Measurements from ENCODE around the gene HCN2. TPM values are rescaled to one million over a fixed set of nuclear protein-coding genes. Genes with fewer than 3 reads are reported as not detected.

HCN2 gene
- polyA plus RNA-seq, 1 of the 3 experiments (the other 2 are of a cell fraction), result 5.6 TPM

DNA sequence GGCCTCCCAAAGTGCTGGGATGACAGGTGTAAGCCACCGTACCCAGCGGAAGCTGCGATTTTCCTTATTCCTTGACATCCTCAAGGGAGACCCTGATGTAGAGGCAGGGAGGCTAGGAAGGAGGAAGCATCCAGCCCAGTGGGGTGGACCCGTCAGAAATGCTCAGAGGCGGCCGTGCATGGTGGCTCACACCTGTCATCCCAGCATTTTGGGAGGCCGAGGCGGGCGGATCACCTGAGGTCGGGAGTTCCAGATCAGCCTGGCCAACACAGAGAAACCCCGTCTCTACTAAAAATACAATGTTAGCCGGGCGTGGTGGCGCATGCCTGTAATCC, 34.2 kb upstream of the HCN2 start:
- WGBS (ENCODE audit: low lambda C conversion rate), result 91% methylated on average over 9 of the region's 14 CpGs
- Histone ChIP-seq H3K4me2 (no peak overlapping the region), H3K27me3 (ENCODE audit: insufficient read depth) (no peaks in the 10 kb centered on the region), H3K9me2 (no peaks in the 10 kb centered on the region), H3K79me2 (ENCODE audit: insufficient read depth) (no peaks in the 10 kb centered on the region), H3K9me3 (no peaks in the 10 kb centered on the region), H3K4me1 (ENCODE audit: control insufficient read depth in 1 of 2, insufficient read depth in 2 of 2, low read depth in 1 of 2, low read length in 1 of 2) (peaks cover 0 to 4% of the 10 kb centered on the region in 2 experiments; a peak in 1 of 4 replicates), H3K36me3 (replicated peaks in 1 of 2; ENCODE audit: control insufficient read depth in 1 of 2, insufficient read depth in 2 of 2, low read length in 1 of 2) (no peaks in the 10 kb centered on the region), H4K20me1 (ENCODE audit: insufficient read depth) (no peaks in the 10 kb centered on the region), H2AFZ (ENCODE audit: low read depth) (no peak overlapping the region), H3K4me3 (ENCODE audit: low read depth in 2 of 2, low read length in 1 of 2) (no peak overlapping the region), H3K9ac (no peak overlapping the region), H3K27ac (ENCODE audit: low read depth in 2 of 2, low read length in 1 of 2) (no peak overlapping the region), H3F3A (replicated peaks; ENCODE audit: insufficient read depth) (no peaks in the 10 kb centered on the region)
- CTCF ChIA-PET, result interaction anchor here (1.2 kb wide), 1 partner anchor 9 kb away, joined by 3 read pairs; no protein-coding TSS in a partner anchor
- POLR2A ChIA-PET, result interaction anchor here (1.4 kb wide), 1 partner anchor 24 kb away, joined by 5 read pairs; the partner anchor contains the start of gene CDC34
- no peak for TF ChIP-seq FOSL2 (IDR thresholded peaks at IDR 0.05; ENCODE audit: borderline replicate concordance, low read depth)
- no peak for TF ChIP-seq FOXJ3 (CRISPR knock-in tag; IDR thresholded peaks at IDR 0.05)
- TF ChIP-seq FOXM1 (IDR thresholded peaks at IDR 0.05; ENCODE audit: low read depth), result no peak
- no peak for TF ChIP-seq GABPA (IDR thresholded peaks at IDR 0.05; ENCODE audit: low read depth)
- TF ChIP-seq, protein P1, sequence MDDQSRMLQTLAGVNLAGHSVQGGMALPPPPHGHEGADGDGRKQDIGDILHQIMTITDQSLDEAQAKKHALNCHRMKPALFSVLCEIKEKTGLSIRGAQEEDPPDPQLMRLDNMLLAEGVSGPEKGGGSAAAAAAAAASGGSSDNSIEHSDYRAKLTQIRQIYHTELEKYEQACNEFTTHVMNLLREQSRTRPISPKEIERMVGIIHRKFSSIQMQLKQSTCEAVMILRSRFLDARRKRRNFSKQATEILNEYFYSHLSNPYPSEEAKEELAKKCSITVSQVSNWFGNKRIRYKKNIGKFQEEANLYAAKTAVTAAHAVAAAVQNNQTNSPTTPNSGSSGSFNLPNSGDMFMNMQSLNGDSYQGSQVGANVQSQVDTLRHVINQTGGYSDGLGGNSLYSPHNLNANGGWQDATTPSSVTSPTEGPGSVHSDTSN (IDR thresholded peaks at IDR 0.05), result no peak
- no peak for TF ChIP-seq POLR2AphosphoS5 (IDR thresholded peaks at IDR 0.05; ENCODE audit: low read depth, low read length)
- DNase-seq, result no peak

DNA sequence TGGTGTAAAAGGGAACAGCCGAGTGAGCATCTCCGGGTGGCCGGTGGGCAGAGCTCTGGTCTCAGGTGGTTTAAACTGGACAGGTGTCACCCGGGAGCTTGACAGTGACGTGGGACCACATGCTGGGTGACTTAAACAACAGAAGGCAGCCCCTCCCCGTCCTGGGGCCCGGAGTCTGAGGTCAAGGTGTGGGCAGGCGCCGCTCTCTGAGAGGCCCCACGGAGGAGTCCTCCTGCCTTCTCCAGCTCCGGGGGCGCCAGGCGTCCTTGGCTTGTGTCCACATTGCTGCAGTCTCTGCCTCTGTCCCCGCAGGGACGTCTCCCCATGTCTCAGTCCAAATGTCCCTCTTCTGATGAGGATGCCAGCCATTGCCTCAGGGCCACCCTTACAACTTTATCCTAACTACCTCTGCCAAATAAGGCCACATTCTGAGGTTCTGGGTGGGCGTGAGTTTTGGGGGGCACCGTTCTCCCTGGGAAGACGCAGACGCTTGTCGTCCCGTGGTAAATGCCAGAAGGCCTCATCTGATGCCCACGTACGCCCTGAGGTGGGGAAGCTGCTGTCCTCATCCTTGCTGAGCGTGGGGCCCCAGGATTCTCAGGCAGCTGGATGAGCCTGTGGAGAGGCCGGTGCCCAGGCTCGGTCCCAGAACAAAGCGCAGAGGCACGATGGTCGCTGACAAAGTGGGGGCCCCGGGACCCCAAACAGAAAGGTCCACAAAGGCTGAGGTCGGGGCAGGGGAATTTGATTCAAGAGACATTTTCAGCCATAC, 32.9 kb upstream of the HCN2 start:
- Histone ChIP-seq H3K9ac (no peak overlapping the region), H3K27me3 (ENCODE audit: insufficient read depth) (no peaks in the 10 kb centered on the region), H3K4me3 (ENCODE audit: low read depth in 2 of 2, low read length in 1 of 2) (no peak overlapping the region), H3K9me2 (no peaks in the 10 kb centered on the region), H4K20me1 (ENCODE audit: insufficient read depth) (no peaks in the 10 kb centered on the region), H2AFZ (ENCODE audit: low read depth) (no peak overlapping the region), H3K9me3 (no peaks in the 10 kb centered on the region), H3F3A (replicated peaks; ENCODE audit: insufficient read depth) (no peaks in the 10 kb centered on the region), H3K27ac (ENCODE audit: low read depth in 2 of 2, low read length in 1 of 2) (no peak overlapping the region), H3K4me2 (no peak overlapping the region), H3K36me3 (replicated peaks in 1 of 2; ENCODE audit: control insufficient read depth in 1 of 2, insufficient read depth in 2 of 2, low read length in 1 of 2) (no peaks in the 10 kb centered on the region), H3K4me1 (ENCODE audit: control insufficient read depth in 1 of 2, insufficient read depth in 2 of 2, low read depth in 1 of 2, low read length in 1 of 2) (no peaks in the 10 kb centered on the region; a peak in 1 of 4 replicates), H3K79me2 (ENCODE audit: insufficient read depth) (no peaks in the 10 kb centered on the region)
- 75% methylated on average over 24 of the region's 31 CpGs for WGBS (ENCODE audit: low lambda C conversion rate)
- CTCF ChIA-PET, result interaction anchor here (1.1 kb wide), 1 partner anchor 8 kb away, joined by 3 read pairs; no protein-coding TSS in a partner anchor
- no peak for DNase-seq
- POLR2A ChIA-PET, result interaction anchor here (1.0 kb wide), 1 partner anchor 14 kb away, joined by 3 read pairs; no protein-coding TSS in a partner anchor
- TF ChIP-seq, protein P2, sequence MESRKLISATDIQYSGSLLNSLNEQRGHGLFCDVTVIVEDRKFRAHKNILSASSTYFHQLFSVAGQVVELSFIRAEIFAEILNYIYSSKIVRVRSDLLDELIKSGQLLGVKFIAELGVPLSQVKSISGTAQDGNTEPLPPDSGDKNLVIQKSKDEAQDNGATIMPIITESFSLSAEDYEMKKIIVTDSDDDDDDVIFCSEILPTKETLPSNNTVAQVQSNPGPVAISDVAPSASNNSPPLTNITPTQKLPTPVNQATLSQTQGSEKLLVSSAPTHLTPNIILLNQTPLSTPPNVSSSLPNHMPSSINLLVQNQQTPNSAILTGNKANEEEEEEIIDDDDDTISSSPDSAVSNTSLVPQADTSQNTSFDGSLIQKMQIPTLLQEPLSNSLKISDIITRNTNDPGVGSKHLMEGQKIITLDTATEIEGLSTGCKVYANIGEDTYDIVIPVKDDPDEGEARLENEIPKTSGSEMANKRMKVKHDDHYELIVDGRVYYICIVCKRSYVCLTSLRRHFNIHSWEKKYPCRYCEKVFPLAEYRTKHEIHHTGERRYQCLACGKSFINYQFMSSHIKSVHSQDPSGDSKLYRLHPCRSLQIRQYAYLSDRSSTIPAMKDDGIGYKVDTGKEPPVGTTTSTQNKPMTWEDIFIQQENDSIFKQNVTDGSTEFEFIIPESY (IDR thresholded peaks at IDR 0.05; ENCODE audit: borderline replicate concordance, low read depth), result no peak
- TF ChIP-seq NFIC (IDR thresholded peaks at IDR 0.05; ENCODE audit: borderline replicate concordance), result no peak
- TF ChIP-seq, protein P3, sequence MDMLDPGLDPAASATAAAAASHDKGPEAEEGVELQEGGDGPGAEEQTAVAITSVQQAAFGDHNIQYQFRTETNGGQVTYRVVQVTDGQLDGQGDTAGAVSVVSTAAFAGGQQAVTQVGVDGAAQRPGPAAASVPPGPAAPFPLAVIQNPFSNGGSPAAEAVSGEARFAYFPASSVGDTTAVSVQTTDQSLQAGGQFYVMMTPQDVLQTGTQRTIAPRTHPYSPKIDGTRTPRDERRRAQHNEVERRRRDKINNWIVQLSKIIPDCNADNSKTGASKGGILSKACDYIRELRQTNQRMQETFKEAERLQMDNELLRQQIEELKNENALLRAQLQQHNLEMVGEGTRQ (IDR thresholded peaks at IDR 0.05; ENCODE audit: borderline replicate concordance, low read depth, low read length), result no peak
- TF ChIP-seq, protein P4, sequence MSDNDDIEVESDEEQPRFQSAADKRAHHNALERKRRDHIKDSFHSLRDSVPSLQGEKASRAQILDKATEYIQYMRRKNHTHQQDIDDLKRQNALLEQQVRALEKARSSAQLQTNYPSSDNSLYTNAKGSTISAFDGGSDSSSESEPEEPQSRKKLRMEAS (IDR thresholded peaks at IDR 0.05; ENCODE audit: low read depth), result no peak
- no peak for TF ChIP-seq GABPA (IDR thresholded peaks at IDR 0.05; ENCODE audit: low read depth)
- no peak for TF ChIP-seq YY1 (IDR thresholded peaks at IDR 0.05; ENCODE audit: low read depth)
- no peak for TF ChIP-seq EP300 (IDR thresholded peaks at IDR 0.05; ENCODE audit: borderline replicate concordance in 1 of 2, low read depth in 1 of 2, low read length in 1 of 2)
- no peak for TF ChIP-seq RXRA (IDR thresholded peaks at IDR 0.05; ENCODE audit: borderline replicate concordance, low read depth)
- TF ChIP-seq FOXJ3 (CRISPR knock-in tag; IDR thresholded peaks at IDR 0.05), result no peak
- TF ChIP-seq NRF1 (IDR thresholded peaks at IDR 0.05; ENCODE audit: low read depth, low read length), result no peak
- TF ChIP-seq MEF2A (IDR thresholded peaks at IDR 0.05; ENCODE audit: borderline replicate concordance, low read depth), result no peak
- no peak for TF ChIP-seq MXI1 (IDR thresholded peaks at IDR 0.05; ENCODE audit: low read depth, low read length)
- TF ChIP-seq, protein P5, sequence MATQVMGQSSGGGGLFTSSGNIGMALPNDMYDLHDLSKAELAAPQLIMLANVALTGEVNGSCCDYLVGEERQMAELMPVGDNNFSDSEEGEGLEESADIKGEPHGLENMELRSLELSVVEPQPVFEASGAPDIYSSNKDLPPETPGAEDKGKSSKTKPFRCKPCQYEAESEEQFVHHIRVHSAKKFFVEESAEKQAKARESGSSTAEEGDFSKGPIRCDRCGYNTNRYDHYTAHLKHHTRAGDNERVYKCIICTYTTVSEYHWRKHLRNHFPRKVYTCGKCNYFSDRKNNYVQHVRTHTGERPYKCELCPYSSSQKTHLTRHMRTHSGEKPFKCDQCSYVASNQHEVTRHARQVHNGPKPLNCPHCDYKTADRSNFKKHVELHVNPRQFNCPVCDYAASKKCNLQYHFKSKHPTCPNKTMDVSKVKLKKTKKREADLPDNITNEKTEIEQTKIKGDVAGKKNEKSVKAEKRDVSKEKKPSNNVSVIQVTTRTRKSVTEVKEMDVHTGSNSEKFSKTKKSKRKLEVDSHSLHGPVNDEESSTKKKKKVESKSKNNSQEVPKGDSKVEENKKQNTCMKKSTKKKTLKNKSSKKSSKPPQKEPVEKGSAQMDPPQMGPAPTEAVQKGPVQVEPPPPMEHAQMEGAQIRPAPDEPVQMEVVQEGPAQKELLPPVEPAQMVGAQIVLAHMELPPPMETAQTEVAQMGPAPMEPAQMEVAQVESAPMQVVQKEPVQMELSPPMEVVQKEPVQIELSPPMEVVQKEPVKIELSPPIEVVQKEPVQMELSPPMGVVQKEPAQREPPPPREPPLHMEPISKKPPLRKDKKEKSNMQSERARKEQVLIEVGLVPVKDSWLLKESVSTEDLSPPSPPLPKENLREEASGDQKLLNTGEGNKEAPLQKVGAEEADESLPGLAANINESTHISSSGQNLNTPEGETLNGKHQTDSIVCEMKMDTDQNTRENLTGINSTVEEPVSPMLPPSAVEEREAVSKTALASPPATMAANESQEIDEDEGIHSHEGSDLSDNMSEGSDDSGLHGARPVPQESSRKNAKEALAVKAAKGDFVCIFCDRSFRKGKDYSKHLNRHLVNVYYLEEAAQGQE (IDR thresholded peaks at IDR 0.05; ENCODE audit: low read depth, low read length), result no peak
- TF ChIP-seq, protein P1 (IDR thresholded peaks at IDR 0.05), result no peak
